Adrenal gland (tissue), 5 donors: Measurements from ENCODE around the gene MPI.

ENCODE experiments used
- CTCF ChIP-seq, 6 experiments: fragments of 450-650 bp in 4 of 6; fragments of 200-600 bp in 2 of 6; sonication (generic) in 1 of 6; IDR thresholded peaks; 1 replicate in 5 of 6; 2 replicates in 1 of 6; pipeline versions ENCODE4 v1.5.1 to v1.8.0; 2016 to 2021; ENCODE audit warnings: antibody characterized with exemption in 6 of 6, mild to moderate bottlenecking in 2 of 6, moderate library complexity in 1 of 6
- POLR2A ChIP-seq, 2 donors: fragments of 450-650 bp; IDR thresholded peaks; one replicate each; pipeline ENCODE4 v1.6.1; 2017; ENCODE audit warnings: antibody characterized with exemption in 2 of 2, mild to moderate bottlenecking in 2 of 2, moderate library complexity in 1 of 2
- donor health status: DM: no; HTN: no; CAD: no.

- TF ChIP-seq CTCF (IDR thresholded peaks at IDR 0.05) (no peak), POLR2A (IDR thresholded peaks at IDR 0.05) (no peak)
Measured at GRCh38 chr15:74857082-74857655, 32.7 kb upstream of the MPI start.
